ENCODE results near the gene EDC3.
A peak's percentile ranks its signal among the peaks of the same experiment; 100 is the strongest.
"Not testable (repeated sequence)": the region's sequence is repeated elsewhere in the genome, so short reads cannot be mapped to it uniquely, and the experiment has no call there.

Gene EDC3

DNA sequence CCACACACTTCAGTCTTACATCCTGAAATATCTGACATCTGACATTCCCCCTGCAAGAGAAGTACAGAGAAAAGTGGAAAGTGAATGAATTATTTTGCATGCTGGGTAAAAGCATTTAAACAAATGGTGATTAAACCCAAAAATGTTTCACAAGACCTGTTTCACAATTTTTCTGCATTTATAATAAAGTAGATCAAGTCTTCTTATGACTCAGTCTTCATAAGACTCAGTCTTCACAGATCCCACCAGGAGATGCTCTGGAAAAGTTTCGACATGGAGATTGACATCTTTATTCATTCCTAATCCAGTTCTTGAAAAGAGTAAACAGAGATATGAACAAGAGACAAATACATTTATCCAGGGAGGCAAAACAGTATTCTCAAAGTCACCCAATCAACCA is 13.2 kb upstream of the EDC3 start:
- peak in 1 of 2 donors; percentile 65 for DNase-seq

DNA sequence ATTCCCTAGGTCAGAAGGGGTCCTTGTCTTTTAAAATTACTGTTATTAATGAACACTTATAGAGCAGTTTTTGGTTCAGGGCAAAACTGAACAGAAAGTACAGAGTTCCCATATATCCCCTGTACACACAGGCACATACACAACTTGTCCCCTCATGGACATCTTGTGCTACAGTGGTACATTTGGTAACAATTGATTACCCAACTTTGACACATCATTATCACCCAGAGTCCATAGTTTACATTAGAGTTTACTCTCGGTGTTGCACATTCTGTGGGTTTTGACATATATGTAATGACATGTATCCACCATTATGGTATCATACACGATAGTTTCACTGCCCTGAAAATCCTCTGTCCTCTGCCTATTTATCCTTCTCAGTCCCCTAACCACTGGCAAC is 984 bp upstream of the EDC3 start:
- DNase-seq = no peak

- DNase-seq = no peak
Observed at GRCh38 chr15:74696398-74696729, 540 bp upstream of the EDC3 start.

DNA sequence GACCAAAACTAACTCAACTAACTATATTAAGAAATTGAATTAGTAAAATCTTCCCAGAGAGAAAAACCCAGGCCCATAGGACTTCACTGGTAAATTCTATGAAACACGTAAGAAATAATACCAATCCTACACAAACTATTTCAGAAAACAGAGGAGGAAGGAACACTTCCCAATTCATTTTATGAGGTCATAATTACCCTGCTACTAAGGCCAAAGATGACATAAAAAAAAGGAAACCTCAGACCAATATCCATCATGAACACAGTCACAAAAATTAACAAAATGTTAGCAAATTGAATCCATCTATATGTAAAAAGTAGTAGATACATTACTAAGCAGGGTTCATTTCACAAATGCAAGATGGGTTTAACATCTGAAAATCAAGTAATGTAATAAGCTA is 3.5 kb downstream of the EDC3 start:
- DNase-seq = no peak

- DNase-seq = no peak
Observed at GRCh38 chr15:74683758-74684157, 12.1 kb downstream of the EDC3 start.

DNA sequence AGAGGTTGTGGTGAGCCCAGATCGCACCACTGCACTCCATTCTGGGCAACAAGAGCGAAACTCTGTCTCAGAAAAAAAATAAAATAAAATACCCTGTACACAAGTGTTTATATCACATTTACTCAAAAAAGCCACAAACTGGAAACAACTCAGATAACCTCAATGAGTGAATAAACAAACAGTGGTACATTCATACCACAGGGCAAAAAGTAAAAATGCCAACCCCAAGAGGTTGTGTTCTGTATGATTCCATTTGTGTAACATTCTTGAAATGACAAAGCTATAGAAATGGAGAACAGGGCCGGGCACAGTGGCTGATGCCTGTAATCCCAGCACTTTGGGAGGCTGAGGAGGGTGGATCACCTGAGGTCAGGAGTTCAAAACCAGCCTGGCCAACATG is 12.9 kb downstream of the EDC3 start:
- no peak for DNase-seq

DNA sequence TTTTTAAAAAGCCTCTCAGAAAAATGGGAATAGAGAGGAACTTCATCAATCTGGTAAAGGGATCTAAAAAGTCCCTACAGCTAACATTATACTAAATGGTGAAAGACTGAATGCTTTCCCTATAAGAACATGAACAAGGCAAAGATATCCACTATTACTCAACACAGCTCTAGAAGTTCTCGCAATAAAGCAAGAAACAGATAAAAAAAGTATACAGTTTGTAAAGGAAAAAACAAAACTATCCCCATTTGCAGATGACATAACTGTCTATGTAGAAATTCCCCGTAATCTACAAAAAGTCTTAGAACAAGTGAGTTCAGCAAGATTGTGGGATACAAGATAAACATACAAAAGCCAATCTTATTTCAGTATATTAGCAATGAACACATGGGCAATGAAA is 15.4 kb downstream of the EDC3 start:
- DNase-seq = peak; percentile 22 to 56

- no peak for DNase-seq
Observed at GRCh38 chr15:74676801-74677200, 19.0 kb downstream of the EDC3 start.

DNA sequence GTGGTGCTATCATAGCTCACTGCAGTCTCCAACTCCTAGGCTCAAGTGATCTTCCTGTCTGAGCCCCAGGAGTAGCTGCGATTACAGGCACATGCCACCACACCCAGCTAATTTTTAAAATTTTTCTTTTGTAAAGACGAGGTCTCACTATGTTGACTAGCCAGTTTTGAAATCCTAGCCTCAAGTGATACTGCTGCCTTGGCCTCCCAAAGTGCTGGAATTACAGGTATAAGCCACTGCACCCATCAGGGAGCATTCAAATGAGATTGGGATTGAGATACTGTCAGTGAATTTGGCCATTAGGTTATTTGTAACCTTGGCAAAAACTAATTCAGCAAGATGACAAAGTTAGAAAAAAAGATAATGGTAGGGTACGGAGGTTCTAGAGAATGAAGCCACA is 21.7 kb downstream of the EDC3 start:
- DNase-seq = no peak

DNA sequence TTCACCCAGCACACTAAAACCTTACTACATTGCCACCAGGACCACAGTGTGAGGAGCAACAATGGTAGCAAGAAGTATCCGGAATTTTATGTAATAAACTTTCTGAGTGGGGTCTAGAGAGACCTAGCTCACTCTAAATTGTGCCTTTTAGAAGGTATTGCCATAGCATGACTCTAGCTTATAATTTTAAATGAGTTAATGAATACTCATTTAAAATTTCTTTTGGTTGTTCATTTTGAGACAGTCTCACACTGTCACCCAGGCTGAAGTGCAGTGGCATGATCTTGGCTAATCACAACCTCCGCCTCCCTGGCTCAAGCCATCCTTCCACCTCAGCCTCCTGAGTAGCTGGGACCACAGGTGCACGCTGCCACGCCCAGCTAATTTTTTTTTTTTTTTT is 26.2 kb downstream of the EDC3 start:
- DNase-seq = no peak

GRCh38 chr15:74667975-74668374 is 27.8 kb downstream of the EDC3 start:
- DNase-seq = no peak

- no peak for DNase-seq
Observed at GRCh38 chr15:74664670-74665069, 31.2 kb downstream of the EDC3 start.

- DNase-seq = peak; percentile 18 to 27
Observed at GRCh38 chr15:74664028-74664616, 31.7 kb downstream of the EDC3 start.

GRCh38 chr15:74663303-74664027 is 32.4 kb downstream of the EDC3 start:
- no peak for DNase-seq

DNA sequence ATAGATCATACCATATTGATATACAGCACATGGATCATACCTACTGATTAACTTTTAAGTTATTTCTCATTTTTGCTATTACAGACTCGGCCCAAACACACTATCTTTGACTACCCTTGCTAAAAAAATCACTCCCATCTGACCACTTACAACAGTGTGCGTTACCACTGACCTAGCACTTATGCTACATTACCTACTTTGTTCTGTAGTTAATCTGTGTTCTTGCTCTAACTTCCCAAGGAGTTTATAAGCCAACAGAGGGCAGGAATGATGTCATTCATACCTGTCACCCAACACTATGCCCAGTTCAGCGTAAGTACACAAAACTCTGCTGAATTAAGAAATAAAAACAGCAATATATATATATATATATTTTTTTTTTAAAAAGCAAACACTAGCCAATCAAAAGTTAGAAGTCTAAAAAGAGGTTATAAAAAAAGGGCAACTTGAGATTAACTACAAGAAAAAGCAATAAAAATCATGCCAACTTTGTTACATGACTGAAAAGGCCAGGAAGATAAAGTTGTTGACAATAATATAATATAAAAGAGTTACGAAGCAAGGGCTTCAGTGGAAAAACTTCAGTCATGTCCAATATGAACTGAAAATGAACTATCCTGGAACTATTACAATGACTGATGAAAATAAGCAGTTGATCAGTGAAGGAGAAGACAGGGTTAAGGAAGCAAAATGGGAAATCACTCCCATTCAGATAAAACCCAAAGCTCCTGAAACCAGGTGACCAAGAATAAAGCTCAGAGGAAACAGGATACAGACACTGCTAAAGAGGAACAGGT is 33.6 kb downstream of the EDC3 start:
- DNase-seq = no peak

- DNase-seq = not testable (repeated sequence)
Observed at GRCh38 chr15:74661280-74661679, 34.5 kb downstream of the EDC3 start.

DNA sequence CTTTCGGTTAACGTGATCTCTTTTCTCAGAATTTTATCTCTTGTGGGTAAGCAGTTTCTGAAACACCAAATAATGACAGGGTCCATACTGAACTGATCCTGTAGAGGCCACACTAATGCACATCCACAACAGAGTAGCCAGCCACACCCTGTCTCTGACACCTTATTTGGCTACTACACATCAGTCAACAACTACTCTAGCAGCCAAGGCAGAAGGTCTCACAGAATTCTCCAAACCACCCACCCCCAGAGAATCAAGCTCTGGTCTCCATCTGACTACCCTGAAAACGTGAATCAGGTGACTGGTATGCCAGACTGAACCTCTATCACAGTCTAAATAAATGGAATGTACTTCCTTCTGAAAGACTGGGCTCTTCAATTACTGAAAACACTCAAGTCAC is 38.0 kb downstream of the EDC3 start:
- no peak for DNase-seq

DNA sequence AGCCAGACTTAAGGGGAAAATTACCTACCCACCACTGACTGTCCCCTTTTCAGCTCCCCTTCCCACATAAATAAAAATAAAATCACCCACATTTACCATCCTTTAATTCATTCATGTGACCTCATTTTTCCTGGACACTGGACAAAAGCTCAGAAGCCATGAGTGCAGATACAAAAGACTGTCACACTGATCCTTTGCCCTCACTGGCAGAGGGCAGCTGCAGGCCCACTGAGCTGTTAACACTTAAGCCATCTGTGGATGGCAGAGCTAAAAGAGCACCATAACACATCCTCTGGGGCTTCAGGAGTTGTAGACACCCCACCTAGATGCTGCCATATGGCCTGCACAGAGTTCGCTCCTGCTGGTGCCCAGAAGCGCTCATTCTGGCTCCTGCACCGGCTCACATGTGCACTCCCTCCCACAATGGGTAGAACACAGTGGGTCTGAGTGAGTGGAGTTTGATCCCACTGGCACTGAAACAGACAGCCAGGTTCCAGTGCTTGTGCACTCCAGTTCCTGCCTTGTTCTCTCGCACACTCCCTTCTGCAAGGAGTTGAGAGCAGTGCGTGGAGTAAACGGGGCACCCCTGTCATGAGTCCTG is 38.8 kb downstream of the EDC3 start:
- DNase-seq = no peak

DNA sequence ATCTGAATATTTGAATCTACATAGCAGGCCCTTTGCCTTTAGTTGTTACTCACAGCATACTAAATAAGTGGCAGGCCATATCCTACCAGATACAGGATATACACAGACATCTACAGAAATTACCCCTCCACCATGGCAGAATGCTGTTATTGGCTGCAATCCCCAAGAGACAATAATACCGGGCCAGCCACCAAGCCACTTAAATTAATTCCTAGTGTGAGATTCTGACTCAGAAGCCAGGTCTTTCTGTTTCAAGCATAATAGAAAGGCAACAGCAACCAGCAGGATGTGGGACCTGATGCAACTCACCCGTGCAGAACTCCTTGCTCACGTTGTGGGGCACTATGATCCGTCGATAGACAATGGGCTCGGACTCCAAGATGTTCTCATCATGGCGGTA is 40.4 kb downstream of the EDC3 start:
- no peak for DNase-seq

GRCh38 chr15:74653426-74654102 is 42.3 kb downstream of the EDC3 start:
- no peak for DNase-seq

DNA sequence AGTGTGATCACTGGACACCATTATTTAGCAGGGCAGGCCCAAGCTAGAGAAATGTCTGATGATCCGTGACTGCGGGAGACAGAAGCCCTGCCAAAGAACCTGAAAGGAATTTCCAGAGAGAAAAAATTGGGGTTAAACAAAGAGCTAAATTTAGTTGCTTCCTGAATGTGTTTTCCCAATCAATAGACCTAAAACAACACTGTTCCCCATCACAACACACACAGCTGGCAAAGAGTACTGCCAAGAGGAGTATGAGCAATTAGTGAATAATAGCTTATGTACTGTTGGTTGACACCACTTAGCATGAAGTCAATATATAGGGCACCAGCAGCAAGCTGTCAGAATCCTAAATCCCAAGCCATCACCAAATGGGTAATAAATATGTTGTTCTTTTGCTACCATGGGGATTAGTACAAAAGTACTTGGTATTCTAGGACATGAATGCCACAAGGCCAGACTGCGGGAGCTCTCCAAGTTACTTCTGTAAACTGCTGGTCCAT is 44.5 kb downstream of the EDC3 start:
- DNase-seq = no peak

DNA sequence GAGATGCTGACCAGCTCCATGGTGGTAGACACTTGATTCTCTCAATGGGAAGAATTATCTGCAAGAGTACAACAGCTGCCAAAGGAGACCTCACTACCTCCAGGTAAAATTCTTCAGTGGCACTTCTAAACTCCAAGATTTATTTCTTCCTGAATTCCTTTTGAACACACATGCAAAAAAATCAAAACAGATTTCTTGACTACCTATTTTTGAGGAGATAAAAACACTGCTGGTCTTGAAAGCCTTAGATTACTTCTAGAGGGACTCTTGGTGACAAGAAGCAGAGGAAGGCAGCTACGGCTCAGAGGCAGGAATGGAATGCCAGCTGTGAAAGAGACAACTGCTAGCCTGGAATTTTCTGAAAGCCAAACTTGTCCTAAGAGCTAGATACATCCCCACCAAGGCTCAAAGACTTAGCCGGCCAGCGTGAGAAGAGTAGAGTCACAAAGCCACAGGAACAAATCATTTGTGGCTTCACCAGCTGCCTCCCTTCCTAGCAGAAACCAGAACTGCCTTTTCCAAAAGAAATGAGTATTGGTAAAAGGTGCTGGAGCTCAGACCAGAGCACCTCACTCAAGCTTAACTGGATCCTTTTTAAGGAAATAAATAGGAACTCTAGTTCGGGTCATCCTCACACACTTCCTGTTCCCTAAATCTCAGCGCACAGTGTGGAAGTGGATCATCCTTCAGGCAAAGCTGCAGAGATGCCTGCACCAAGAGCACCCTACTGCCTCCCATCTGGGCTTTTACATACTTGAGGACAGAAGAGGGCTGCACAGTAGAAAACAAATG is 47.6 kb downstream of the EDC3 start:
- peak; percentile 10 to 40 for DNase-seq
